Subcutaneous adipose tissue (tissue), 4 donors: Measurements from ENCODE around the gene NPAS3. TPM values are rescaled to one million over a fixed set of nuclear protein-coding genes. Genes with fewer than 3 reads are reported as not detected.

ENCODE experiments used
- total RNA-seq, 4 donors: library from RNA; depleted of rRNA; stranded (reverse); fragments of >200 nt; gene quantifications; one replicate each; pipeline ENCODE4 v1.1.0, GENCODE V29; 2016
- TF ChIP-seq, protein P1 (sequence below): fragments of 450-650 bp; IDR thresholded peaks from one replicate; pipeline ENCODE4 v1.5.1; 2016; ENCODE audit warnings: low read depth, mild to moderate bottlenecking, control low read depth, antibody characterized with exemption, moderate library complexity

NPAS3 gene
- total RNA-seq, 4 donors from 2014 or later, result 0.51 to 1.3 (median 1.0) TPM

DNA sequence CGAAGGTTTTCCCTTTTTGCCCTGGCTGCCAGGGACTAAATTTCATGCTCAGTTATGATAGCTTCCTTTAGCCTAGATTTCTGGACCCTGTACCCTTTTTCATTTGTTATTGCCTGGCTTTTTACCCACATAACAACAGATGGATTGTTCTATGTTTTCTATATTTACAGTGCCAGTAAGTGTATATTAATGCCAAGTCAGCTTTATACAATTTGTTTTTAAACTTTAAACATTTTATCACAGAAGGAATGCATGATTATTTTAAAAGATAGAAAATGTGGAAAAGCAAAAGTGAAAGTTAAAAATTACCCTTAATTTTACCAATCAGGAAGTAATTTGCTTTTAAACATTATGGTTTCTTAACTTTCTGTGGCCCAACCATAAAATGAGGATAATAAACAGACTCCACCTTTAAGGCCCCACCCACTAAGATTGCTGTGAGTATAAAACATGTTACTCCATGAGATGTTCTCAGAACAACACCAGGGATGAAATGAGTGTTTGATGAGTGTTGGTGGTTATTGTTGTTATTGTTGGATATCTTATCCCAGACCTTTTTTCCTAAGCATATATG is 515.4 kb downstream of the NPAS3 start:
- TF ChIP-seq, protein P1, sequence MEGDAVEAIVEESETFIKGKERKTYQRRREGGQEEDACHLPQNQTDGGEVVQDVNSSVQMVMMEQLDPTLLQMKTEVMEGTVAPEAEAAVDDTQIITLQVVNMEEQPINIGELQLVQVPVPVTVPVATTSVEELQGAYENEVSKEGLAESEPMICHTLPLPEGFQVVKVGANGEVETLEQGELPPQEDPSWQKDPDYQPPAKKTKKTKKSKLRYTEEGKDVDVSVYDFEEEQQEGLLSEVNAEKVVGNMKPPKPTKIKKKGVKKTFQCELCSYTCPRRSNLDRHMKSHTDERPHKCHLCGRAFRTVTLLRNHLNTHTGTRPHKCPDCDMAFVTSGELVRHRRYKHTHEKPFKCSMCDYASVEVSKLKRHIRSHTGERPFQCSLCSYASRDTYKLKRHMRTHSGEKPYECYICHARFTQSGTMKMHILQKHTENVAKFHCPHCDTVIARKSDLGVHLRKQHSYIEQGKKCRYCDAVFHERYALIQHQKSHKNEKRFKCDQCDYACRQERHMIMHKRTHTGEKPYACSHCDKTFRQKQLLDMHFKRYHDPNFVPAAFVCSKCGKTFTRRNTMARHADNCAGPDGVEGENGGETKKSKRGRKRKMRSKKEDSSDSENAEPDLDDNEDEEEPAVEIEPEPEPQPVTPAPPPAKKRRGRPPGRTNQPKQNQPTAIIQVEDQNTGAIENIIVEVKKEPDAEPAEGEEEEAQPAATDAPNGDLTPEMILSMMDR, result no peak

- TF ChIP-seq, protein P1, result no peak
Observed at GRCh38 chr14:33454707-33455106, 516.0 kb downstream of the NPAS3 start.

DNA sequence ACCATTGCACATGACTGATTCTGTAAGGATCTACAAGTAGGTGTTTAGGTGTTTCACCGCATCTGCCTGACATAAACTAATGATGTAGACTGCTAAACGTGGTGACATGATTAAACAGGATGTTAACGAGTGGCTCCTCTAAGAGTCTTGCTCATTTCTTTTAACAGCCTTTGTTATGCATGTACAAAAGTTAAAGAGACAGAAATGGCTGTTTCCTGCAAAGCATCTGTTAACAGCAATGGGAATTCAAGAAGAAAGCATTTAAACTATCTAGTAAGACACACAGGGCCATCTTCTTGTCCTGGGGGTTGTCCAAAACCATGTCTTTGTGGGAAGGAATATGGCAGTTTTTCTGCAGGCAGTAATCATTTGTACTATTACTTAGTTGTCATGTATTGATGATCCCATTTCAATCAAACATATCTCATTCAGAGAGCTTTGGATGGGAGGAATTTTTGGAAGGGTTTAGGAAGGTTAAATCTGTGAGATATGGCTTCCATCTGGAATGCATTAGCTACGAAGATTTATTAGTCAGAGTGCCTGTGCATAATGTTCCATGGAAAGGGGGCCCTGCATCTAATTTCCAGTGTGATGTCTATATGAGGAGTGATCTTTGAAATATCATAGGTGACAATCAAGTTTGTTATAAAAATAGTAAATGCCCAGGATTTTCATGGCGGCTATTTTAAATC is 517.1 kb downstream of the NPAS3 start:
- TF ChIP-seq, protein P1, result no peak

- TF ChIP-seq, protein P1, result no peak
Observed at GRCh38 chr14:33457021-33457420, 518.3 kb downstream of the NPAS3 start.

DNA sequence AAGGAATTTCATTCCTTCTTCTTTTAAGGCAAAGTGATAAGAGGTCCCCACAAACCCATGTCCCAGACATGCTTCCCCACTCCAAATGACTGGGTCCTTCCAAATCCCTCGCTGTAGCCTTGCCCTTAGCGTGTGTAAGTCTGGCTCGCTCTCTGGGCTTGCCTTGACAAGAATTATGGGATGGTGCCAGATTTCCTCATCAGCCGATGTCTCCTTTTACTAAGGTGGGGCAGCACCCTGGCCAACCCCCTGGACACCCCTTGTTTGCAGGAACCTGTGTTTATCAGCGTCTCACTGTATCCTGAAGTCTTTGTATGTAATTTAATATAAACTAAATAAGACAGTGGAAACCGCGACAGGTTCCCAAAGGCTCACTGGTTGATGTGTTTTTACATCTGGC is 518.9 kb downstream of the NPAS3 start:
- TF ChIP-seq, protein P1, result no peak

GRCh38 chr14:33460164-33460563 is 521.5 kb downstream of the NPAS3 start:
- TF ChIP-seq, protein P1, result no peak

- TF ChIP-seq, protein P1, result no peak
Observed at GRCh38 chr14:33461036-33461435, 522.4 kb downstream of the NPAS3 start.
